ENCODE results near the gene SCAMP4.
"Not testable (repeated sequence)": the region's sequence is repeated elsewhere in the genome, so short reads cannot be mapped to it uniquely, and the experiment has no call there.

Gene SCAMP4

DNA sequence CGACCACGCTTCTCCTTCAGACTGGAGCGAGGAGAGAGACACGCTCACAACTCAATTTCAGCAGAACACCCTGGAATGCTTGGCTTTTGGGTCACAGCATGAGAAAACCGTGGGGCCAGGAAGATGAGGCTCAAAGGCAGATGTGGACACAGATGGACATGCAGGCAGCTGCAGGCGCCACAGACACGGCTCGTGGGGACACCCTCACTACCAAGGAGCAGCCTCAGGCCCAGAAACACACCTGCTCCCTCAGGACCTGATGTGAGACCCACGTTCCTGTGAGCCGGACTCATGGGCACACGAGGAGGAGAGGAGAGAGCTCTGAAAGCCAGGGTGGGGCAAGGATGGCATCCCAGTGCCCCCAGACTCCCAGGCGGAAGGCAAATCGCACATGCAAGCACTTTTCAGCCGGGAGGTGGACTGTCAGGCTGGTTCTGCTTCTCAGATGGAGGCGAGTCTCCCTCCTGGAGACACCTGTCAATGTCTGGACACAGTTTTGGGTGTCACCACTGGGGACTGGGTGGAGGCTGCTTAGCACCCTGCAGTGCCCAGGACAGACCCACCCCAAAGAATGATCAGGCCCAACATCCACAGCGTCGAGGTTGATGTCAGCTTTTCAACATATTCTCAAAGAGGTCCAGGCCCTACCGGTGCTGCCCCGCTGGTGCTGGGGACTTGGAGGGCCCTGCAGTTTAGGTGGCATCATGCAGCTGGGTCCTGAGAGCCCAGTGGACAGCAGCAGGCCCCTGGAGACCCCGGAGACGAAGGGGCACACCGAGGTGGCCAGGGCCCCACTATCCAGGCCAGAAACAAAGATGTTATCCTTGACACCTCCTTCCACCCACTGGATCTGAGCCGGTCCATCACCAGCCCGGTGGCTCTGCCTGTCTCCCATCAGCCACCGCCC is 22.2 kb upstream of the SCAMP4 start:
- DNase-seq (ENCODE audit: low read depth in 2 of 2) = no peak

DNA sequence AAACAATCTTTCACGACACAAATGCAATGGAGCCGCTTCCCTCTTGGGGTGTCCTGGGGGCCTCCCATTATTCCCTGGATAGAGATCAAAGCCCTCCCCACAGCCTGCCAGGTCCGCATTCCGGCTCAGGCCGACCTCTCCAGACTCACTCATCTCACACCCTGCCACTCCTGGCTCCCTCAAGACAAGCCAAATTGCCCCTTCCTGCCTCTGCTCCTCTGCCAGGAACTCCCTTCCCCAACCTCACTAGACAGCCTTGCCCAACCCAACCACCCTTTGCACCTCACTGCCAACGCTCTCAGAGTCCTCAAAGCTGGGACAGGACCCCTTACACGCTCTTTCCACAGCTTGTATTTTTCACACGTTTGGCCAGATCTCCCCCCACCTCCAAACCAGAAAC is 21.4 kb upstream of the SCAMP4 start:
- DNase-seq (ENCODE audit: low read depth in 2 of 2) = no peak

DNA sequence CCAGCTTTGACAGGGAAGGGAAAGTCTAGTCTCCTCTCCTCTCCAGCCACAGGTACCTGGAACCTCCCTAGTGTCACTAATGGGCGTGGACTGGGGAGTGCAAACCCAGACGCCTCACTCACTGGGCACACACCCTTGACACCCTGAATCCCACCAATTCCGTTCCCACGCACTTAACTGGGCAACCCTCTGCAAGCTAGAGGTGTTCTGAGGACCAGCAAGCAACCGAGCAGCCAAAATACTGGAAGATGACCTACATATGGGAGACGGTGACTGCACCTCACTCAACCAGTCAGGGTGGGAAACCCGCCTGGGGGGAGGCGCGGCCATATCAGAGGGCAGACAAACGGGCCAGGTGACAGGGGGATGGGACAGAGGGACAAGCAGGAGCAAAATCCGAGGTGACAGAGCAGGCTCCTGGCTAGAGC is 20.9 kb upstream of the SCAMP4 start:
- DNase-seq (ENCODE audit: low read depth in 2 of 2) = peak in 1 of 2 donors; percentile 43

DNA sequence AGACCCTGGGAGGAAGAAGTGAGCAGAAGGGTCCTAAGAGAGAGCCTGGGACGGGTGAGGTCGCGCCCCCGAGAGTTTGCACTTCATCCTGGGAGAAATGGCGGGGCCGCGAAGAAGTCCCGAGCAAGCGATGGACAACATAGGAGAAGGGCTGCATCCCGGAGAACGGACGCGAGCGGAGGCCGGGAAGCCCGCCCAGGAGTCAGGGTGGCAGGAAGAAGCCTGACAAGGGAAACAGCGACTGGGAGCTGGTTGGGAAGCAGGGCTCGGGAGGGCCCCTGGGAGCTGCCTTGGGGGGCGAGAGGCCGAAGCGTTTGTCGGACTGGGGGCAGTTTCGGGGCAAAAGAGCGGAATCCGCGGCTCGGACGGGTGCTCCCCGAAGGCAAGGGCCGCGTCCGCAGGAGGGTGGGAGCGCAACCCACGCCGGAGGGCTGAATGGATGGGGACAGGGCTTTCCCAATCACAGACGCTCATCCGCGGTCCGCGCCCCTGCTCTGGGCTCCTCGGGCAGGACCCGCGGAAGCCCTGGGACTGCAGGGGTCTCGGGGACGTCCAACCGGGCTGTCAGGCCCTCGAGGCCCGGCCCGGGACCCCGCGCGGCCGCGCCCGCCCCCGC is 20.4 kb upstream of the SCAMP4 start:
- no peak for DNase-seq (ENCODE audit: low read depth in 2 of 2)

DNA sequence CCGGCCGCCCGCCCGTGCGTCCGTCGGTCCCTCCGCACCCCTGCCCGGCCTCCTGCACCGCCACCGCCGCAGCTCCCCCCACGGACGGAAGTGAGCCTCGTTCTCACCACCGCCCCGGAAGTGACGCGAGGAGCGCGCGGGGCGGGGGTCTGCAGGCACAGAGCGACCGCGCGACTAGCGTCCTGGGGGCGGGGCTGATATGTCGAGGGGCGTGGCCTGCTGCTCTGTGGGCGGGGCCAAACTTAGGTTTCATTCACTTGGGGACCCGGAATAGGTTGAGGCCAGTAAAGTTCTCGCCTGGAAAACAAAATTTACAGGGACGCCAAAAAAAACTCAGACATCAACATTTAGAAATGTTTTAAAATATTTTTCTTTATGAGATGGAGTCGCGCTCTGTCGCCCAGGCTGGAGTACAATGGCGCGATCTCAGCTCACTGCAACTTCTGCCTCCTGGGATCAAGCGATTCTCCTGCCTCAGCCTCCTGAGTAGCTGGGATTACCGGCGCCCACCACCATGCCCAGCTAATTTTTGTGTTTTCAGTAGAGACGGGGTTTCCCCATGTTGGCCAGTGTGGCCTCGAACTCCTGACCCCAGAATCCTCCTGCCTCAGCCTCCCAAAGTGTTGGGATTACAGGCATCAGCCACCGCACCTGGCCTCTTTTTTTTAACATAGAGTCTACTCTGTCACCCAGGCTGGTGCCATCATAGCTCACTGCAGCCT is 19.6 kb upstream of the SCAMP4 start, which contains the start of gene ABHD17A:
Gene ABHD17A, minus strand, starts transcription at position 99 of the 722 bp plus-strand sequence. CDS start 3,930 bp downstream, outside the sequence.
- peak; percentile 94 to 95 for DNase-seq (ENCODE audit: low read depth in 2 of 2)

DNA sequence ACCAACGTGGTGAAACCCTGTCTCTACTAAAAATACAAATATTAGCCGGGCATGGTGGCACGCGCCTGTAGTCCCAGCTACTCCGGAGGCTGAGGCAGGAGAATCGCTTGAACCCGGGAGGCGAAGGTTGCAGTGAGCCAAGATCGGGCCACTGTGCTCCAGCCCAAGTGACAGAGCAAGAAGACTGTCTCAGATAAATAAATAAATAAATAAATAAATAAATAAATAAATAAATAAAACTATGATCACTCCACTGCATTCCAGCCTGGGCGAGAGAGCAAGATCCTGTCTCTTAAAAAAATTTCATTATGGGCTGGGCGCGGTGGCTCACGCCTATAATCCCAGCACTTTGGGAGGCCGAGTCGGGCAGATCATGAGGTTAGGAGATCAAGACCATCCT is 18.8 kb upstream of the SCAMP4 start:
- not testable (repeated sequence) for DNase-seq (ENCODE audit: low read depth in 2 of 2)

DNA sequence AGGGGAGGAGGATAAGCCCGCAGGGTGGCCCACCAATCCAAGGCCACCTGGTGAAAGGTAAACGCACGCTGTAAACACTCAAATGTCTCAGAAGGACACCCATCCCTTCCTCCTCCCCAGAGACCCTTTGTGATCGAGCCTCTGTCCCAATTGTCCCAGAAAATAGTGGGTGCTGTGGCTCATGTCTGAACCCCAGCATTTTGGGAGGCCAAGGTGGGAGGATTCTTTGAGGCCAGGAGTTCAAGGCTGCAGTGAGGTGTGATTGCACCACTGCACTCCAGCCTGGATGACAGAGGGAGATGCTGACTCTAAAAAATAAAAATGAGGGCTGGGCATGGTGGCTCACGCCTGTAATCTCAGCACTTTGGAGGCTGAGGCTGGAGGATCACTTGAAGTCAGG is 16.8 kb upstream of the SCAMP4 start:
- DNase-seq (ENCODE audit: low read depth in 2 of 2) = no peak

DNA sequence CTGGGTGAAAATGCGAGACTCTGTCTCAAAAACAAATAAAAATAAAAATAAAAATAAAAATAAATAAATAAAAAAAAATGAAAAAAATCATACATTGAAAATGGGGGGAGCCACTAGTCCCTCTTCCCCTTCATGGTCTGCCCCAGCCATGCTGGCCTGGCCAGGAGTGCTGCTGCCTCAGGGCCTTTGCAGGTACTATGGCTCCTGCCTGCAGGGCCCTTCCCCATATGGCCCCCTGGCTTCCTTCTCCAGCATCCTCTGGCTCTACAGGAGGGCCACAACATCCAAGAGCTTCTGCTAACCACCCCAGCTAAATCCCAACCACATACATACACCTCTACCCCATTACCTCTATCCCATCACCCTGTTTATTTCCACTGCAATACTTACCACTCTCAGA is 15.3 kb upstream of the SCAMP4 start:
- no peak for DNase-seq (ENCODE audit: low read depth in 2 of 2)

DNA sequence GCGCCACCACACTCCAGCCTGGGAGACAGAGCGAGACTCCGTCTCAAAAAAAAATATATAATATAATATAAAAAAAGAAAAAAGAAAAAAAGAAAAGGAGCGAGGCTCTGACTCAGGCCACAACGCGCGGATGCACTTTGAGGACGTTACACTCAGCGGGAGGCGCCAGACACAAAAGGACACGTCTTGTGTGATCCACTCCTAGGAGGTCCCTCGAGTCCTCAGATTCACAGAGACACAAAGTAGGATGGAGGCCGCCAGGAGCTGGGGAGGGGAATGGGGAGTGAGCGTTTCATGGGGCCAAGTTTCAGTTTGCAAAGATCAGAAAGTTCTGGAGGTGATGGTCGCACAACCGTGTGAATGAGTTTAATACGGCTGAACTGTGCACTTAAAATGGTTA is 11.4 kb upstream of the SCAMP4 start:
- no peak for DNase-seq (ENCODE audit: low read depth in 2 of 2)

DNA sequence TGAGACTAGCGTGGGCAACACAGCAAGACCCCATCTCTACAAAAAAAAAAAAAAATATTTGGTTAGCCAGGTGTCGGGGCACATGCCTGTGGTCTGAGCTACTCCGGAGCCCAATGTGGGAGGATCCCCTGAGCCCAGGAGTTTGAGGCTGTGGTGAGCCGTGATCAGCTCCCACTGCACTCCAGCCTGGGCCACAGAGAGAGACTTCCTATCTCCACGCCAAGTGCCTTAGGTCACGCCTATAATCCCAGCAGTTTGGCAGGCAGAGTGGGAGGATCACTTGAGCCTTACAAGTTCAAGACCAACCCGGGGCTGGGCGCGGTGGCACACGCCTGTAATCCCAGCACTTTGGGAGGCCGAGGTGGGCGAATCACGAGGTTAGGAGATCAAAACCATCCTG is 8.7 kb upstream of the SCAMP4 start:
- no peak for DNase-seq (ENCODE audit: low read depth in 2 of 2)

DNA sequence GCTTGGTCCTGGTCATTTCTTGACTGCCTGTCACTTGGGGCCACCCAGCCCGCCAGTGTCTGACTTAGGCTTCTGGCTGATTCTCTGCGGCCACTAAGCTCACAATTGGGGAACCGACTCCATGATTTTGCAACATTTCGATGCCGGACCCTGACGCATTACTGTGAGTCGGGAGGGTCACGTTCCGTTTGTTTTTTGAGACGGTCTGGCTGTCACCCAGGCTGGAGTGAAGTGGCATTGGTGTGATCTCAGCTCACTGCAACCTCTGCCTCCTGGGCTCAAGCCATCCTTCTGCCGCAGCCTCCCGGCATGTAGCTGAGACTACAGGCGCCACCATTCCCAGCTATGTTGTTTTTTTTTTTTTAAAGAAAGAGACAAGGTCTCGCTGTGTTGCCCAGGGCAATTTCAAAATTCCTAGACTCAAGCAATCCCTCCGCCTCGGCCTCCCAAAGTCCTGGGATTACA is 3.2 kb upstream of the SCAMP4 start:
- no peak for DNase-seq (ENCODE audit: low read depth in 2 of 2)

DNA sequence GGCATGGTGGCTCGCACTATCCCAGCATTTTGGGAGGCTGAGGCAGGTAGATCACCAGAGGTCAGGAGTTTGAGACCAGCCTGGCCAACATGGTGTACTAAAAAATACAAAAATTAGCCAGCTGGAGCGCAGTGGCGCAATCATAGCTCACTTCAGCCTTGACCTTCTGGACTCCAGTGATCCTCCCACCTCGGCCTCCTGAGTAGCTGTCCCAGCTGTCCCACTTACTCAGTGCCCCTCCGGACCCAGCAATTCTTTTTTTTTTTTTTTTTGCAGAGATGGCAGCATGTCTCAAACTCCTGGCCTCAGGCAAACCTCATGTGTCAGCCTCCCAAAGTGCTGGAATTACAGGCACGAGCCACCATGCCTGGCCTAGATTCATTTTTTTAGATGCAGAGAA is 2.3 kb upstream of the SCAMP4 start:
- no peak for DNase-seq (ENCODE audit: low read depth in 2 of 2)

DNA sequence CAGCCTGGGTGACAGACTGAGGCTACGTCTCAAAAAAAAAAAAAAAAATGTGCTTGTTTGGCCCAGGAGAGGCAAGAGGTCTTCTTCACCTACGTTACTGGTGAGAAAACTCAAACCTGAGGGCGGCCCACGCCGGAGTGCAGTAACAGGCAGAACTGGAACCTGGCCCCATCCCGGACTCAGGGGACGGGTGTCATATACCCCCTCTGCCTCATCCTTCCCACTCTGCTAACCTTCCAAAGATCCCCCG is 414 bp upstream of the SCAMP4 start:
- no peak for DNase-seq (ENCODE audit: low read depth in 2 of 2)

DNA sequence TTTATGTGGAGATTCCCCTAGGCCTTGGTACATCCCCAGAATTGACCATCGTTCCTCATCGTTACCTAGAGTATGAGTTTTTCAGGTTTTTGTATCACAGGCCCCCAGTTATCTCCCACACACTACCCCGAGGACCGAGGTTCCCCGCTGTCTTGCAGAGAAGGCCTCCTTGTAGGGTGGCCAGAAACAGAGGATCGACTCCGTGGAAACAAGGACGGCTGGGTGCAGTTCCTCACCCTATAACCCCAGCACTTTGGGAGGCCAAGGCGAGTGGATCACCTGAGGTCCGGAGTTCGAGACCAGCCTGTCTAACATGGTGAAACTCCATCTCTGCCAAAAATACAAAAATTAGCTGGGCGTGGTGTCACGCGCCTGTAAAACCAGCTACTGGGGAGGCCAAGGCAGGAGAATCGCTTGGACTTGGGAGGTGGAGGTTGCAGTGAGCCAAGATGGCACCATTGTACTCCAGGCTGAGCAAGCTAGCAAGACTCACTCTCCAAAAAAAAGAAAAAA is 720 bp downstream of the SCAMP4 start:
- no peak for DNase-seq (ENCODE audit: low read depth in 2 of 2)

DNA sequence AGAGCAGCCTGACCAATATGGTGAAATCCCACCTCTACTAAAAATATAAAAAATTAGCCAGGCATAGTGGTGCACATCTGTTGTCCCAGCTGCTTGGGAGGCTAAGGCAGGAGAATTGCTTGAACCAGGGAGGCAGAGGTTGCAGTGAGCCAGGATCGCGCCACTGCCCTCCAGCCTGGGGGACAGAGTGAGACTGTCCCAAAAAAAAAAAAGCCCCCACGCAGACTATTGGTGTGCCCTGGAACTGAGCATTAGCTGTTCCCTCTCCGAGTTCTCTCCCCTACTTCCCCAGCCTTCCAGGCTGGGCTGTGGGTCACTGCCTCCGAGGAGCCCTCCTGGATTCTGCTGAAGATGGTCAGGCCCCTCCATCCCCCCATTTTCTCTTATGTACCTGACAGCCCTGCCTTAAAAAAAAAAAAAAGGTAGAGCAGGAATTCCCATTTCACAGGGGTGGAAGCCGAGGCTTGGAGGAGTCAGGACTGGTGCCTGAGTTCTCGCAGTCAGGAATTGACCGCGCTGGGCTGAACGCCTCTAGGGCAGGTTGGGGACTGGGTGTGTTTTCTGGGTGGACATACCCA is 1.9 kb downstream of the SCAMP4 start:
- no peak for DNase-seq (ENCODE audit: low read depth in 2 of 2)

DNA sequence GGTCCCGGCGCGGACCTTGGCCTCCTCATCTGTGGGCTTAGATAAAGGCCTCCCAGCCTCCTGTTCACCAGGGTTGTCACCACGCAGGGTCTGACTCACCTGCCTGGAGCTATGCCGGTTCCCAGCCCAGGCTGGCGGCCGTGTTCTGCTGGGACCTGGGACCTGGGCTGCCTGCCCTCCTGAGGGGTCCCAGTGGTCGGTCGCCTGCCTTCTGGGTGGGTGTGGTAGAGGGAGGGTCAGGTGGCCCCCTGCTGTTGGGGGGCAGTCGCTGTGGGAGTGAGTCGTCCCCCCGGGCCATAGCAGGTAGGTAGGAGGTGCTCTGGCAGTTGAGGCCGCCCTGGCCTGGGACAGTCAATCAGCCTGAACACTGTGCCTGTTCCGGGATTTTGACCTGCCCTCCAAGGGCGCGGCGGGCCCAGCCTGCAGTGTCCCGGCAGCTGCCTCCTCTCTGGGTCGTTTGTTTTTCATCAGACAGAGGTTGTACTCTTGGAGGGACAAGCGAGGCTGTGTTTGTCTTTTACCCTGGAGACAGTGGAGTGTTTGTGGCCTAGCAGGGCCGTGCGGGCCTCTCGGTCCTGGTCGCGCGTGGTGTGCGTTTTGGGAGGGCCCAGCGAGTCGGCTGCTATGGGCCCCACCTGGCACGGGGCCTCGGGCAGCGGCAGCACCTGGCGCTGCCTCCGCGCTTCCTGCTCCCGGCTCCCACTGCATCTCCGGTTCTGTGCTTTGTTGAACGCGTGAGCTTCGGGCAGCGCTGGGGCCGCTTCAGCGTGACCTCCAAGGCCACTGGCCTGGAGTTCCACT is 2.6 kb downstream of the SCAMP4 start:
- no peak for DNase-seq (ENCODE audit: low read depth in 2 of 2)

DNA sequence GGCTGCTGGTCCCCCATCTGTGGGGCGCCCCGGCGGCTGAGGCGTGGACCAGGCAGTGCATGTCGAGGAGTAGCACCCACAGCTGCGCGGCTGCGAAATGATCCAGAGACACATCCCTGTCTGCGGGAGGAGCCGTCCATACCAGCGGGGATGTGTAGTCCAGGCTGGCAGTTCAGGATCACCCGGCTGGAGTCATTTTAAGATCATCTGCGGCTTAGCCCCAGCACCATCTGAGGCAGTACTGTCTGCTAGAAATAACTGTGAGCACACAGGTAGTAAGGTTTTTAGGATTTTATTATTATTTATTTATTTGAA is 3.1 kb downstream of the SCAMP4 start:
- no peak for DNase-seq (ENCODE audit: low read depth in 2 of 2)

DNA sequence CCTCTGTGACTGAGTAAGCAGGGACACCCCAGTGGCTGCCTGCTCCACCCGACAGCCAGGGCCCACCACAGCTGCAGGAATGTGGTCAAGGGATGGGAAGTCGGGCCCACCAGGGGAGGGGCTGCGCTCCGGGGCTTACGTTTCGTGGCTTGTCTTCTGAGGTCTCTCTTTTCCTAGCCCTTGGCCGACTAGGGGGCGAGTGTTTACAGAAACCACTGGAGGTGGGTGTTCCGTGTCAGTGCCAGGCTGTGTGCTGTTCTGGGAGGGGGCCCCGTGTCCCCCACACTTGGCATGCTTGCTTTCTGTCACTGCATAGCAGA is 4.5 kb downstream of the SCAMP4 start:
- DNase-seq (ENCODE audit: low read depth in 2 of 2) = no peak

DNA sequence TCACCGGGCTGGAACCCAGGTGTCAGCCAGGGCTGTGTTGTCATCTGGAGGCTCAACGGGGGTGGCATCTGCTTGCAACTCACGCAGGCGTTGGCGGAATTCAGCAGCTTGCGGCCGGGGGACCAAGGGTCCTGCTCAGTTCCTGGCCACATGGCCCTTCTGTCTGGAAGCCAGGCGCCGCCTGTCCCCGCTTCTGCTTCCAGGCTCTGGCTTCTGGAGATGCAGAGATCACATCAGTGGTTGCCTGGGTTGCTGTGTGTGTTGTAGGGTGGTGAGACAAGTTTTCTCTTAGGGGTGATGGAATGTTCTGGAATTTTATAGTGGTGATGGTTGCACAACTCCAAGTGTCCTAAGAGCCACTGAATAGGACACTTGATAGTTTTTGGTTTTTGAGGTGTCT is 5.0 kb downstream of the SCAMP4 start:
- DNase-seq (ENCODE audit: low read depth in 2 of 2) = no peak

DNA sequence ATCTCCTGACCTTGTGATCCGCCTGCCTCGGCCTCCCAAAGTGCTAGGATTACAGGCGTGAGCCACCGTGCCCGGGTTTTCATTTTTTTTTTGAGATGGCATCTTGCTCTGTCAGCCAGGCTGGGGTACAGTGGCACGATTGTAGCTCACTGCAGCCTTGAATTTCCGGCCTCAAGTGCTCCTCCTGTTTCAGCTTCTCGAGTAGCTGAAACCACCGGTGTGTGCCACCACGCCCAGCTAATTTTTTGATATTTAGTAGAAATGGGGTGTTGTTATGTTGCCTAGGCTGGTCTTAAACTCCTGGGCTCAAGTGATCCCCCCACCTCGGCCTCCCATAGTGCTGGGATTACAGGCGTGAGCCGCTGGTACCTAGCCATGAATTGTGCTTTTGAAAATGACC is 5.9 kb downstream of the SCAMP4 start:
- DNase-seq (ENCODE audit: low read depth in 2 of 2) = no peak

DNA sequence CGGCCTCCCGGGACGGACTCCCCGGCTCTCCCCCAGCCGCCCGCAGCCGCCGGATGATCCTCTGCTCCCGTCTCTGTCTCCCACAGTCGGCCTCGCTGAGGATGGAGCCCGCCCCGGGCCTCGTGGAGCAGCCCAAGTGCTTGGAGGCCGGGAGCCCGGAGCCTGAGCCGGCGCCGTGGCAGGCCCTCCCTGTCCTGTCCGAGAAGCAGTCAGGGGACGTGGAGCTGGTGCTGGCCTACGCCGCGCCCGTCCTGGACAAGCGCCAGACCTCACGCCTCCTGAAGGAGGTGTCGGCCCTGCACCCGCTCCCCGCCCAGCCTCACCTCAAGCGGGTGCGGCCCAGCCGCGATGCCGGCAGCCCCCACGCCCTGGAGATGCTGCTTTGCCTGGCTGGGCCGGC is 6.8 kb downstream of the SCAMP4 start:
- no peak for DNase-seq (ENCODE audit: low read depth in 2 of 2)
